Measurements from ENCODE around the gene CCDC183. TPM values are rescaled to one million over a fixed set of nuclear protein-coding genes. Genes with fewer than 3 reads are reported as not detected.
"Not testable (repeated sequence)": the region's sequence is repeated elsewhere in the genome, so short reads cannot be mapped to it uniquely, and the experiment has no call there.

CCDC183 gene
- polyA plus RNA-seq, 1 donor (not counting 4 experiments of a cell fraction or from before 2014, with no cell fraction given) = 0.03 TPM

DNA sequence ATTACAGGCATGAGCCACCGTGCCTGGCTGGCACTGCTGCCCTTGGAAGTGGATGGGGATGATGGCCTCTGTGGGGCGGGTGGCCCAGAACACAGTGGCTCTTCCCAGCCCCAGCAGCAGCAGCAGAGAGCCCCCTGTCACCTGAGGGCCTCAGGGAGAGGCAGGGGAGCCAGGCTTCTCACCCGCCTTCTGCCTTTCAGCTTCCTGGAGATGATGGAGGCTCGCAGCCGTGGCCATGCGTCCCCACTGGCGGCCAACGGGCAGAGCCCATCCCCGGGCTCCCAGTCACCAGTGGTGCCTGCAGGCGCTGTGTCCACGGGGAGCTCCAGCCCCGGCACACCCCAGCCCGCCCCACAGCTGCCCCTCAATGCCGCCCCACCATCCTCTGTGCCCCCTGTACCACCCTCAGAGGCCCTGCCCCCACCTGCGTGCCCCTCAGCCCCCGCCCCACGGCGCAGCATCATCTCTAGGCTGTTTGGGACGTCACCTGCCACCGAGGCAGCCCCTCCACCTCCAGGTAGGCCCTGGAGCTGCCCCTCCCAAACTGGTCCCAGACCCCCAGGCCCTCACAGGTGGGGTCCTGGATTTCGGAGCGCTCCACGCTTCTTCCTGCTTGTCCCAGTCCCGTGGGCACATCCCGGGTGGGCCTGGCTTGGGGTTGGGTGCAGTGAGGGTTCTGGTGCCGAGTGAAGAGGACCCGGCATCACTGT lies 41.2 kb downstream of the CCDC183 start:
- no peak overlapping the region for H3K4me3 ChIP-seq (ENCODE audit: control insufficient read depth in 2 of 3, extremely low read depth in 1 of 3, insufficient read depth in 2 of 3, low read depth in 1 of 3, low read length in 3 of 3)
- dilution Hi-C loops (cut with MboI; ENCODE audit: extremely low pct_ligation_motif_present, low sequenced_read_pairs) = no loop called here
- H3K9me1 ChIP-seq (ENCODE audit: control insufficient read depth, extremely low read depth, insufficient read depth, low read length) = no peaks in the 10 kb centered on the region
- TF ChIP-seq EZH2 (IDR thresholded peaks at IDR 0.05; ENCODE audit: low read length) = no peak
- TF ChIP-seq, protein P1, sequence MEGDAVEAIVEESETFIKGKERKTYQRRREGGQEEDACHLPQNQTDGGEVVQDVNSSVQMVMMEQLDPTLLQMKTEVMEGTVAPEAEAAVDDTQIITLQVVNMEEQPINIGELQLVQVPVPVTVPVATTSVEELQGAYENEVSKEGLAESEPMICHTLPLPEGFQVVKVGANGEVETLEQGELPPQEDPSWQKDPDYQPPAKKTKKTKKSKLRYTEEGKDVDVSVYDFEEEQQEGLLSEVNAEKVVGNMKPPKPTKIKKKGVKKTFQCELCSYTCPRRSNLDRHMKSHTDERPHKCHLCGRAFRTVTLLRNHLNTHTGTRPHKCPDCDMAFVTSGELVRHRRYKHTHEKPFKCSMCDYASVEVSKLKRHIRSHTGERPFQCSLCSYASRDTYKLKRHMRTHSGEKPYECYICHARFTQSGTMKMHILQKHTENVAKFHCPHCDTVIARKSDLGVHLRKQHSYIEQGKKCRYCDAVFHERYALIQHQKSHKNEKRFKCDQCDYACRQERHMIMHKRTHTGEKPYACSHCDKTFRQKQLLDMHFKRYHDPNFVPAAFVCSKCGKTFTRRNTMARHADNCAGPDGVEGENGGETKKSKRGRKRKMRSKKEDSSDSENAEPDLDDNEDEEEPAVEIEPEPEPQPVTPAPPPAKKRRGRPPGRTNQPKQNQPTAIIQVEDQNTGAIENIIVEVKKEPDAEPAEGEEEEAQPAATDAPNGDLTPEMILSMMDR (optimal IDR thresholded peaks at IDR 0.05 in 1 of 3, IDR thresholded peaks at IDR 0.05 in 1 of 3, conservative IDR thresholded peaks at IDR 0.05 in 1 of 3; ENCODE audit: extremely low read depth in 1 of 3, insufficient read depth in 2 of 3, low read length in 3 of 3) = no peak
- no peak overlapping the region for H2AFZ ChIP-seq (ENCODE audit: control insufficient read depth, low read length)
- no peaks in the 10 kb centered on the region for H4K20me1 ChIP-seq (ENCODE audit: control insufficient read depth, extremely low read depth, insufficient read depth, low read length)
- DNase-seq (ENCODE audit: low read depth, low spot score) = no peak
- no peak overlapping the region for H3K9ac ChIP-seq (ENCODE audit: control insufficient read depth, extremely low read depth, insufficient read depth, low read length)
- peaks cover 9% of the 10 kb centered on the region for H3K4me1 ChIP-seq (ENCODE audit: control insufficient read depth, extremely low read depth, insufficient read depth, low read length)
- H3K27ac ChIP-seq (ENCODE audit: control insufficient read depth, insufficient read depth, low read length) = no peak overlapping the region
- H3K79me2 ChIP-seq (ENCODE audit: control insufficient read depth, insufficient read depth, low read length) = no peaks in the 10 kb centered on the region
- H3K36me3 ChIP-seq (ENCODE audit: control insufficient read depth in 2 of 2, extremely low read depth in 1 of 2, insufficient read depth in 2 of 2, low read length in 2 of 2) = peaks cover 0 to 15% of the 10 kb centered on the region in 2 experiments
- H3K4me2 ChIP-seq (ENCODE audit: control insufficient read depth, extremely low read depth, insufficient read depth, low read depth, low read length) = no peak overlapping the region
- no peaks in the 10 kb centered on the region for H3K9me3 ChIP-seq (ENCODE audit: control insufficient read depth, low read depth, low read length)
- no peaks in the 10 kb centered on the region for H3K27me3 ChIP-seq (ENCODE audit: control insufficient read depth, extremely low read depth, insufficient read depth, low read length)
- FAIRE-seq = no peak

GRCh38 chr9:136837856-136838277 lies 41.7 kb downstream of the CCDC183 start:
- H3K9ac ChIP-seq (ENCODE audit: control insufficient read depth, extremely low read depth, insufficient read depth, low read length); dilution Hi-C loops (cut with MboI; ENCODE audit: extremely low pct_ligation_motif_present, low sequenced_read_pairs); H3K27me3 ChIP-seq (ENCODE audit: control insufficient read depth, extremely low read depth, insufficient read depth, low read length); DNase-seq (ENCODE audit: low read depth, low spot score); FAIRE-seq; H3K4me2 ChIP-seq (ENCODE audit: control insufficient read depth, extremely low read depth, insufficient read depth, low read depth, low read length); H3K4me3 ChIP-seq (ENCODE audit: control insufficient read depth in 2 of 3, extremely low read depth in 1 of 3, insufficient read depth in 2 of 3, low read depth in 1 of 3, low read length in 3 of 3); H3K4me1 ChIP-seq (ENCODE audit: control insufficient read depth, extremely low read depth, insufficient read depth, low read length); H3K9me3 ChIP-seq (ENCODE audit: control insufficient read depth, low read depth, low read length); H2AFZ ChIP-seq (ENCODE audit: control insufficient read depth, low read length); H3K9me1 ChIP-seq (ENCODE audit: control insufficient read depth, extremely low read depth, insufficient read depth, low read length); H3K79me2 ChIP-seq (ENCODE audit: control insufficient read depth, insufficient read depth, low read length); H4K20me1 ChIP-seq (ENCODE audit: control insufficient read depth, extremely low read depth, insufficient read depth, low read length); H3K27ac ChIP-seq (ENCODE audit: control insufficient read depth, insufficient read depth, low read length): not testable (repeated sequence)
- peaks cover 0 to 12% of the 10 kb centered on the region in 2 experiments for H3K36me3 ChIP-seq (ENCODE audit: control insufficient read depth in 2 of 2, extremely low read depth in 1 of 2, insufficient read depth in 2 of 2, low read length in 2 of 2)
